ENCODE results near the gene TIMELESS. TPM values are rescaled to one million over a fixed set of nuclear protein-coding genes. Genes with fewer than 3 reads are reported as not detected.
"Not testable (repeated sequence)": the region's sequence is repeated elsewhere in the genome, so short reads cannot be mapped to it uniquely, and the experiment has no call there.

Gene TIMELESS, protein sequence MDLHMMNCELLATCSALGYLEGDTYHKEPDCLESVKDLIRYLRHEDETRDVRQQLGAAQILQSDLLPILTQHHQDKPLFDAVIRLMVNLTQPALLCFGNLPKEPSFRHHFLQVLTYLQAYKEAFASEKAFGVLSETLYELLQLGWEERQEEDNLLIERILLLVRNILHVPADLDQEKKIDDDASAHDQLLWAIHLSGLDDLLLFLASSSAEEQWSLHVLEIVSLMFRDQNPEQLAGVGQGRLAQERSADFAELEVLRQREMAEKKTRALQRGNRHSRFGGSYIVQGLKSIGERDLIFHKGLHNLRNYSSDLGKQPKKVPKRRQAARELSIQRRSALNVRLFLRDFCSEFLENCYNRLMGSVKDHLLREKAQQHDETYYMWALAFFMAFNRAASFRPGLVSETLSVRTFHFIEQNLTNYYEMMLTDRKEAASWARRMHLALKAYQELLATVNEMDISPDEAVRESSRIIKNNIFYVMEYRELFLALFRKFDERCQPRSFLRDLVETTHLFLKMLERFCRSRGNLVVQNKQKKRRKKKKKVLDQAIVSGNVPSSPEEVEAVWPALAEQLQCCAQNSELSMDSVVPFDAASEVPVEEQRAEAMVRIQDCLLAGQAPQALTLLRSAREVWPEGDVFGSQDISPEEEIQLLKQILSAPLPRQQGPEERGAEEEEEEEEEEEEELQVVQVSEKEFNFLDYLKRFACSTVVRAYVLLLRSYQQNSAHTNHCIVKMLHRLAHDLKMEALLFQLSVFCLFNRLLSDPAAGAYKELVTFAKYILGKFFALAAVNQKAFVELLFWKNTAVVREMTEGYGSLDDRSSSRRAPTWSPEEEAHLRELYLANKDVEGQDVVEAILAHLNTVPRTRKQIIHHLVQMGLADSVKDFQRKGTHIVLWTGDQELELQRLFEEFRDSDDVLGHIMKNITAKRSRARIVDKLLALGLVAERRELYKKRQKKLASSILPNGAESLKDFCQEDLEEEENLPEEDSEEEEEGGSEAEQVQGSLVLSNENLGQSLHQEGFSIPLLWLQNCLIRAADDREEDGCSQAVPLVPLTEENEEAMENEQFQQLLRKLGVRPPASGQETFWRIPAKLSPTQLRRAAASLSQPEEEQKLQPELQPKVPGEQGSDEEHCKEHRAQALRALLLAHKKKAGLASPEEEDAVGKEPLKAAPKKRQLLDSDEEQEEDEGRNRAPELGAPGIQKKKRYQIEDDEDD
- total RNA-seq (ENCODE audit: unreplicated experiment) = 17.9 TPM
- long read RNA-seq, partial matches to known transcripts = 2 of 4 reads
- long read RNA-seq, other reads (novel, unspliced or antisense) = 2 of 4 reads

DNA sequence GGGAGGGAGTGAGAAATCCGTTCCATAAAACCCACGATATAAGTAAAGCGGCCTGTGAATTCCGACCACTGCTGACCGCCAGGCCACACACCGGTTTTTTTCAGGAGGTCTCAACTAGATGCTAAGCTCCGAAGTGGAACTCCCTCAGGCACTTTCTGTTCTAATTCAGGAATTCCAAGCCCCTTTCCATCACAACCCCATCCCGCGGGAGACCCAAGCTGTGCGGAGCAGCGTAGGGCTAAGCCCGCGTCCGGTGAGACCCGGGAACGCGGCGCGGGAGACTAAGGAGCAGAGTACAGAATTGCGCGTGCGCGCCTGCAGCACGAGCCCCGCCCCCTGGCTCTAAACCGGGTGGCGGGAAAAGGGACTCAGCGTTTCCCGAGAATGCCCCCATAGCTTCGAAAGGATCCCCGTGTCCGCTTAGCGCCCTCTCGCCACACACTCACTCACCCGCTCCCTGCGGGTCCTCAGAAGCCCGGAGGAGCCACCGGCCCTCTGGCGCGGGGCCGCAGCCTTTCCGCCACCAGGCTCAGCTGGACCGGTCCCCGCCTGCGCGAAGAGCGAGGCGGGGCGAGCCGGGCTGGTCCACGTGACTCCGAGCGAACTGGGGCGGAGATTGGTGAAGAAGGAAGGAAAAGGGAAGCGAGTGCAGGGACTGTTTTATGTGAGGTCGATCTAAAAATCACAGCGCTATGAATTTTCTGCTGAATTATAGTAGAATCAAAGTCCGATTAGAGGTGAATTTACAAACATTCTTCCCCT, at the start of gene TIMELESS:
Gene TIMELESS (minus strand): TSS at position 567 of the 762 bp plus-strand sequence. CDS start 15,256 bp downstream, outside the sequence.
- TF ChIP-seq, protein P1, sequence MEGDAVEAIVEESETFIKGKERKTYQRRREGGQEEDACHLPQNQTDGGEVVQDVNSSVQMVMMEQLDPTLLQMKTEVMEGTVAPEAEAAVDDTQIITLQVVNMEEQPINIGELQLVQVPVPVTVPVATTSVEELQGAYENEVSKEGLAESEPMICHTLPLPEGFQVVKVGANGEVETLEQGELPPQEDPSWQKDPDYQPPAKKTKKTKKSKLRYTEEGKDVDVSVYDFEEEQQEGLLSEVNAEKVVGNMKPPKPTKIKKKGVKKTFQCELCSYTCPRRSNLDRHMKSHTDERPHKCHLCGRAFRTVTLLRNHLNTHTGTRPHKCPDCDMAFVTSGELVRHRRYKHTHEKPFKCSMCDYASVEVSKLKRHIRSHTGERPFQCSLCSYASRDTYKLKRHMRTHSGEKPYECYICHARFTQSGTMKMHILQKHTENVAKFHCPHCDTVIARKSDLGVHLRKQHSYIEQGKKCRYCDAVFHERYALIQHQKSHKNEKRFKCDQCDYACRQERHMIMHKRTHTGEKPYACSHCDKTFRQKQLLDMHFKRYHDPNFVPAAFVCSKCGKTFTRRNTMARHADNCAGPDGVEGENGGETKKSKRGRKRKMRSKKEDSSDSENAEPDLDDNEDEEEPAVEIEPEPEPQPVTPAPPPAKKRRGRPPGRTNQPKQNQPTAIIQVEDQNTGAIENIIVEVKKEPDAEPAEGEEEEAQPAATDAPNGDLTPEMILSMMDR (IDR thresholded peaks at IDR 0.05; ENCODE audit: partially characterized antibody, unreplicated experiment) = no peak
- peak within 1 kb of the TSS; percentile 93 for H3K4me3 Mint-ChIP-seq (ENCODE audit: unreplicated experiment)
- peaks cover 2% of the 10 kb centered on the region for H3K27me3 Mint-ChIP-seq (ENCODE audit: unreplicated experiment)
- H3K36me3 Mint-ChIP-seq (ENCODE audit: unreplicated experiment) = peaks cover 8% of the 10 kb centered on the region
- peak; percentile 88 for DNase-seq
- H3K4me1 Mint-ChIP-seq (ENCODE audit: low read depth, unreplicated experiment) = peaks cover 14% of the 10 kb centered on the region
- H3K9me3 Mint-ChIP-seq (ENCODE audit: unreplicated experiment) = peaks cover 4% of the 10 kb centered on the region
- H3K27ac Mint-ChIP-seq (ENCODE audit: unreplicated experiment) = peak within 1 kb of the TSS; percentile 90

DNA sequence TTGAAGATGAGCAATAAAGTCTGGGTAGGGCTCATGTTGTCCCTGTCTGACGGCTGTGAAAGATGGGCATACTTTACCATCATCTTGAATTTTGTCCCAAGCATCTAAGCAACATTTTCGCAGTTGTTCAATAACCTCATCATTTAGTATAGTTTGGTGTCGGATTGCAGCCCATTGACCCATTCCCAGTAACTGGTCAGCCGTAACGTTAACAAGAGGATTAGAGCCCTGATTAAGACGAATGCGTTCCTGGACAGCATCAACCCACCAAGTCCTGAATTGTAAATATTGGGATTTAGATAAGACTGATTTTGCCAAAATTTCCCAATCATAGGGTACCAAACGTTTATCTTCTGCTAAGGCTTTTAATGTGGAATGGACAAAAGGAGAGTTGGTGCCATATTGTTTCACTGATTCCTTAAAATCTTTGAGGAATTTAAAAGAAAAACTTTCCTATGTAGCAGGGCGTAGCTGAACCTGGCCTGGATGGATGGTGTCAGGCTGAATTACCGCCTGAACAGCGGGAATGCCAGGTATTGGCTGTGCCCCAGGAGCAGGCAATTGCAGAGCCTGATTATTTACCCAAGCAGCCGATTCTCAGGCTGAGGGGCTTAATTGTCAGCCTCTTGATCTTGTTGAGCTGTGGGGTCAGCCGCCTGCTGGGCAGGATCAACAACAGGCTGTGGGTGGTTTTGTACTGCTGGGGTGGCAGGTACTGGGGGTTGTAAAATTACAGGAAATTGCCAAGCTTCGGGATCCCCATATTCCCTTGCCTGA, 49.1 kb upstream of the TIMELESS start:
- H3K27ac Mint-ChIP-seq (ENCODE audit: unreplicated experiment); H3K4me3 Mint-ChIP-seq (ENCODE audit: unreplicated experiment); H3K9me3 Mint-ChIP-seq (ENCODE audit: unreplicated experiment); H3K4me1 Mint-ChIP-seq (ENCODE audit: low read depth, unreplicated experiment); H3K36me3 Mint-ChIP-seq (ENCODE audit: unreplicated experiment); DNase-seq; H3K27me3 Mint-ChIP-seq (ENCODE audit: unreplicated experiment): not testable (repeated sequence)

DNA sequence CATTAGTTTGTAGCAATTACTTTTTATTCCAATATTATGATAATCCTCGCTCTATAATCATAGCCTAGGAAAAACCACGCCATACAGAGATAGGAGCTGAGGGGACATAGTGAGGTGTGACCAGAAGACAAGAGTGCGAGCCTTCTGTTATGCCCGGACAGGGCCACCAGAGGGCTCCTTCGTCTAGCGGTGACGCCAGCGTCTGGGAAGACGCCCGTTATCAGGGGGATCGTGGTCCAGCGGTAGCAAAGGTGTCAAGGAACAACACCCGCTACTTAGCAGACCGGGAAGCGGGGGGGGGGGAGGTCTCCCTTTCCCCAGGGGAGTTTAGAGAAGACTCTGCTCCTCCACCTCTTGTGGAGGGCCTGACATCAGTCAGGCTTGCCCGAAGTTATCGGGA, 47.5 kb upstream of the TIMELESS start:
- not testable (repeated sequence) for H3K4me3 Mint-ChIP-seq (ENCODE audit: unreplicated experiment); H3K9me3 Mint-ChIP-seq (ENCODE audit: unreplicated experiment); H3K4me1 Mint-ChIP-seq (ENCODE audit: low read depth, unreplicated experiment); H3K27ac Mint-ChIP-seq (ENCODE audit: unreplicated experiment); H3K27me3 Mint-ChIP-seq (ENCODE audit: unreplicated experiment); H3K36me3 Mint-ChIP-seq (ENCODE audit: unreplicated experiment)
- TF ChIP-seq, protein P1 (IDR thresholded peaks at IDR 0.05; ENCODE audit: partially characterized antibody, unreplicated experiment) = peak; percentile 20
- peak; percentile 81 for DNase-seq

DNA sequence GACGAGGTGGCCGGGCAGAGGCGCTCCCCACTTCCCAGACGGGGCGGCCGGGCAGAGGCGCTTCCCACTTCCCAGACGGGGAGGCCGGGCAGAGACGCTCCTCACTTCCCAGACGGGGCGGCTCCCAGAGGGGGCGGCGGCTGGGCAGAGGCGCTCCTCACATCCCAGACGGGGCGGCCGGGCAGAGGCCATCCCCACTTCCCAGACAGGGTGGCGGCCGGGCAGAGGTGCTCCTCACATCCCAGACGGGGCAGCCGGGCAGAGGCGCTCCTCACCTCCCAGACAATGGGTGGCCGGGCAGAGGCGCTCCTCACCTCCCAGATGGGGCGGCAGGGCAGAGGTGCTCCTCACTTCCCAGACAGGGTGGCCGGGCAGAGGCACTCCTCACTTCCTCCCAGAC, 45.3 kb upstream of the TIMELESS start:
- H3K9me3 Mint-ChIP-seq (ENCODE audit: unreplicated experiment); H3K27ac Mint-ChIP-seq (ENCODE audit: unreplicated experiment); DNase-seq; H3K4me1 Mint-ChIP-seq (ENCODE audit: low read depth, unreplicated experiment); H3K4me3 Mint-ChIP-seq (ENCODE audit: unreplicated experiment); H3K36me3 Mint-ChIP-seq (ENCODE audit: unreplicated experiment); H3K27me3 Mint-ChIP-seq (ENCODE audit: unreplicated experiment): not testable (repeated sequence)

DNA sequence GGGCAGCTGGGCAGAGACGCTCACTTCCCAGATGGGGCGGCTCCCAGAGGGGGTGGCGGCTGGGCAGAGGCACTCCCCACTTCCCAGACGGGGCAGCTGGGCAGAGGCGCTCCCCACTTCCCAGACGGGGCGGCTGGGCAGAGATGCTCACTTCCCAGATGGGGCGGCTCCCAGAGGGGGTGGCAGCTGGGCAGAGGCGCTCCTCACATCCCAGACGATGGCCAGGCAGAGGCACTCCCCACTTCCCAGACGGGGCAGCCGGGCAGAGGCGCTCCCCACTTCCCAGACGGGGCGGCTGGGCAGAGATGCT, 44.8 kb upstream of the TIMELESS start:
- H3K27ac Mint-ChIP-seq (ENCODE audit: unreplicated experiment); H3K9me3 Mint-ChIP-seq (ENCODE audit: unreplicated experiment); DNase-seq; H3K4me1 Mint-ChIP-seq (ENCODE audit: low read depth, unreplicated experiment); H3K36me3 Mint-ChIP-seq (ENCODE audit: unreplicated experiment); H3K4me3 Mint-ChIP-seq (ENCODE audit: unreplicated experiment); H3K27me3 Mint-ChIP-seq (ENCODE audit: unreplicated experiment): not testable (repeated sequence)

DNA sequence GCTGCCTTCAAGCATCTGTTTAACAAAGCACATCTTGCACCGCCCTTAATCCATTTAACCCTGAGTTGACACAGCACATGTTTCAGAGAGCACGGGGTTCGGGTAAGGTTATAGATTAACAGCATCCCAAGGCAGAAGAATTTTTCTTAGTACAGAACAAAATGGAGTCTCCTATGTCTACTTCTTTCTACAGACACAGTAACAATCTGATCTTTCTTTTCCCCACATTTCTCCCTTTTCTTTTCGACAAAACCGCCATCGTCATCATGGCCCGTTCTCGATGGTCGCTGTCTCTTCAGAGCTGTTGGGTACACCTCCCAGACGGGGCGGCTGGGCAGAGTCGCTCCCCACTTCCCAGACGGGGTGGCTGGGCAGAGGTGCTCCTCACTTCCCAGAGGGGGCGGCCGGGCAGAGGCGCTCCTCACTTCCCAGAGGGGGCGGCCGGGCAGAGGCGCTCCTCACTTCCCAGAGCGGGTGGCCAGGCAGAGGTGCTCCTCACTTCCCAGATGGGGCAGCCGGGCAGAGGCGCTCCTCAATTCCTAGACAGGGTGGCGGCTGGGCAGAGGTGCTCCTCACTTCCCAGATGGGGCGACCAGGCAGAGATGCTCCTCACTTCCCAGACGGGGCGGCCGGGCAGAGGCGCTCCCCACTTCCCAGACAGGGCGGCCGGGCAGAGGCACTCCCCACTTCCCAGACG, 44.3 kb upstream of the TIMELESS start:
- not testable (repeated sequence) for H3K4me3 Mint-ChIP-seq (ENCODE audit: unreplicated experiment); H3K27me3 Mint-ChIP-seq (ENCODE audit: unreplicated experiment); H3K9me3 Mint-ChIP-seq (ENCODE audit: unreplicated experiment); DNase-seq; H3K27ac Mint-ChIP-seq (ENCODE audit: unreplicated experiment); H3K36me3 Mint-ChIP-seq (ENCODE audit: unreplicated experiment); H3K4me1 Mint-ChIP-seq (ENCODE audit: low read depth, unreplicated experiment)
